ENCODE results near the gene LACTBL1. TPM values are rescaled to one million over a fixed set of nuclear protein-coding genes. Genes with fewer than 3 reads are reported as not detected.

The LACTBL1 gene
- total RNA-seq, 1 experiment from 2014 or later, result not detected

DNA sequence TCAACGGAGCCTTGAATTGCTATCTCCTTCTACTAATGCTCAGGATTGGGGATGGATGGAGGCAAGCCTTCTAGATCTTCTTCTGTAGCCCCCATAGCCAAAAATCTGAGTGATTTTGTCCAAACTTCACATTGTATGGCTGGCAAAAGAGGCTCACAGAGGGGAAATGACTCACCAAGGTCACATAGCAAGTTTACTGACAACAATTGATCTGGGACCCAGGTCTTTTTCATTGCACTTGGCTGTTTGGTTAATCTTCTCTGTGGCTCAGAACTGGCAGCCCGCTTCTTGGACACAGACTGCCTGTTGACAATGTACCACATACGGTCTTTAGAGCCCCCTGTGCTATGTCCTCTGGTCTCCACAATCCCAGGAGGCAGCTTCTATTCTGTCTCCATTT, 3.0 kb upstream of the LACTBL1 start:
- no peak overlapping the region for H3K4me2 ChIP-seq (ENCODE audit: insufficient read depth, insufficient read length, low read length)
- peak overlapping the region; percentile 59 for H2BK12ac ChIP-seq (ENCODE audit: insufficient read length, low read depth, low read length)
- H3K14ac ChIP-seq (ENCODE audit: insufficient read depth, low read length), result no peak overlapping the region
- Mint-ChIP-seq H3K27me3 (ENCODE audit: low read depth) (peaks cover 2% of the 10 kb centered on the region), H3K36me3 (ENCODE audit: insufficient read depth in 1 of 3, low read depth in 3 of 3) (no peaks in the 10 kb centered on the region), H3K4me3 (no peak overlapping the region), H3K4me1 (peaks cover 12 to 29% of the 10 kb centered on the region in 2 experiments), H3K27ac (peak overlapping the region in 1 of 3 experiments; percentile 92; a peak in 2 of 7 replicates), H3K9me3 (no peaks in the 10 kb centered on the region; a peak in 1 of 5 replicates)
- no peak overlapping the region for H2AFZ ChIP-seq (ENCODE audit: low read length)
- no peak overlapping the region for H3T11ph ChIP-seq (ENCODE audit: low read length)
- DNase-seq, result no peak
- H3K79me2 ChIP-seq (ENCODE audit: insufficient read depth, low read length), result no peaks in the 10 kb centered on the region; the same call in 1 of the 2 replicates
- no peak overlapping the region for H2BK20ac ChIP-seq (ENCODE audit: low read depth, low read length, poor library complexity, severe bottlenecking)
- TF ChIP-seq, protein P1, sequence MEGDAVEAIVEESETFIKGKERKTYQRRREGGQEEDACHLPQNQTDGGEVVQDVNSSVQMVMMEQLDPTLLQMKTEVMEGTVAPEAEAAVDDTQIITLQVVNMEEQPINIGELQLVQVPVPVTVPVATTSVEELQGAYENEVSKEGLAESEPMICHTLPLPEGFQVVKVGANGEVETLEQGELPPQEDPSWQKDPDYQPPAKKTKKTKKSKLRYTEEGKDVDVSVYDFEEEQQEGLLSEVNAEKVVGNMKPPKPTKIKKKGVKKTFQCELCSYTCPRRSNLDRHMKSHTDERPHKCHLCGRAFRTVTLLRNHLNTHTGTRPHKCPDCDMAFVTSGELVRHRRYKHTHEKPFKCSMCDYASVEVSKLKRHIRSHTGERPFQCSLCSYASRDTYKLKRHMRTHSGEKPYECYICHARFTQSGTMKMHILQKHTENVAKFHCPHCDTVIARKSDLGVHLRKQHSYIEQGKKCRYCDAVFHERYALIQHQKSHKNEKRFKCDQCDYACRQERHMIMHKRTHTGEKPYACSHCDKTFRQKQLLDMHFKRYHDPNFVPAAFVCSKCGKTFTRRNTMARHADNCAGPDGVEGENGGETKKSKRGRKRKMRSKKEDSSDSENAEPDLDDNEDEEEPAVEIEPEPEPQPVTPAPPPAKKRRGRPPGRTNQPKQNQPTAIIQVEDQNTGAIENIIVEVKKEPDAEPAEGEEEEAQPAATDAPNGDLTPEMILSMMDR (conservative IDR thresholded peaks at IDR 0.05), result no peak
- H3K27ac ChIP-seq (ENCODE audit: insufficient read length, low read depth, low read length), result no peak overlapping the region
- H3K27me3 ChIP-seq (ENCODE audit: insufficient read depth, low read length), result no peaks in the 10 kb centered on the region
- no peaks in the 10 kb centered on the region for H3K9me3 ChIP-seq (ENCODE audit: control insufficient read depth, low read depth, low read length)
- no peak overlapping the region for H3K23ac ChIP-seq (ENCODE audit: insufficient read length, low read depth, low read length)
- H3K56ac ChIP-seq (ENCODE audit: insufficient read length, low read depth, low read length), result no peak overlapping the region
- H2BK15ac ChIP-seq (ENCODE audit: low read depth, low read length), result no peak overlapping the region
- peak overlapping the region; percentile 31 for H3K18ac ChIP-seq (ENCODE audit: insufficient read length, low read depth, low read length)
- peak overlapping the region; percentile 25 for H4K91ac ChIP-seq (ENCODE audit: insufficient read length, low read depth, low read length)
- no peak overlapping the region for H4K8ac ChIP-seq (replicated peaks; ENCODE audit: insufficient read length, low read depth, low read length)
- H3K23me2 ChIP-seq (ENCODE audit: insufficient read length, low read depth, low read length, poor library complexity, severe bottlenecking), result no peaks in the 10 kb centered on the region
- no peaks in the 10 kb centered on the region for H3K79me1 ChIP-seq (ENCODE audit: insufficient read depth, low read depth, low read length, poor library complexity, severe bottlenecking)
- H3K4me1 ChIP-seq (ENCODE audit: insufficient read depth, low read length), result no peaks in the 10 kb centered on the region; the same call in 1 of the 2 replicates
- H2AK5ac ChIP-seq (ENCODE audit: insufficient read length, low read length), result no peak overlapping the region
- peak overlapping the region; percentile 45 for H4K5ac ChIP-seq (ENCODE audit: insufficient read length, low read depth, low read length)
- H2BK120ac ChIP-seq (ENCODE audit: low read depth, low read length, poor library complexity, severe bottlenecking), result peak overlapping the region; percentile 25
- H3K9ac ChIP-seq (ENCODE audit: extremely low read depth, insufficient read length, low read length), result no peak overlapping the region
- H4K20me1 ChIP-seq (ENCODE audit: control insufficient read depth, insufficient read depth, insufficient read length), result no peaks in the 10 kb centered on the region
- no peak overlapping the region for H2BK5ac ChIP-seq (ENCODE audit: insufficient read length, low read length)
- no peak overlapping the region; the same call in 1 of the 2 replicates for H3K4ac ChIP-seq (ENCODE audit: low read depth, low read length)
- WGBS (ENCODE audit: extremely low coverage, insufficient read length, low lambda C conversion rate), result no CpG with 5 or more reads among the region's 3 CpGs
